Lung (tissue), 12 donors: Measurements from ENCODE around the gene ZSCAN20. TPM values are rescaled to one million over a fixed set of nuclear protein-coding genes. Genes with fewer than 3 reads are reported as not detected.

Experiments used
- ATAC-seq: fragments of 200-7000 bp; cut with Tn5 transposase; one replicate; pipeline ENCODE4 v1.9.1; 2020; ENCODE audit warnings: moderate number of reproducible peaks; ENCODE audit not compliant: insufficient read depth, low FRiP score
- DNase-seq, 3 donors: peaks; one replicate each; pipeline ENCODE4 v3.0.0-alpha.2; 2013 to 2017
- H3K27ac ChIP-seq, 2 donors: one replicate each; pipeline ENCODE4 v1.5.1; 2013; ENCODE audit warnings: mild to moderate bottlenecking in 2 of 2, moderate library complexity in 2 of 2, control low read depth in 1 of 2, inconsistent platforms in 1 of 2, low read depth in 1 of 2, low read length in 1 of 2
- H3K27me3 ChIP-seq, 3 donors: one replicate each; pipeline ENCODE4 v1.5.1; 2013; ENCODE audit warnings: low read length in 2 of 3; ENCODE audit not compliant: control insufficient read depth in 3 of 3, insufficient read depth in 3 of 3
- H3K36me3 ChIP-seq, 4 donors: one replicate each; pipeline ENCODE4 v1.5.1; 2013; ENCODE audit warnings: low read length in 4 of 4, mild to moderate bottlenecking in 1 of 4, moderate library complexity in 1 of 4; ENCODE audit not compliant: control insufficient read depth in 4 of 4, insufficient read depth in 4 of 4
- H3K4me1 ChIP-seq, 5 donors: one replicate each; pipeline ENCODE4 v1.5.1; 2013; ENCODE audit warnings: low read length in 5 of 5, mild to moderate bottlenecking in 2 of 5, moderate library complexity in 1 of 5; ENCODE audit not compliant: control insufficient read depth in 5 of 5, insufficient read depth in 5 of 5
- H3K4me3 ChIP-seq: one replicate; pipeline ENCODE4 v1.5.1; 2013; ENCODE audit warnings: mild to moderate bottlenecking, control low read depth, moderate library complexity
- H3K9ac ChIP-seq, 2 donors: one replicate each; pipeline ENCODE4 v1.5.1; 2013; ENCODE audit warnings: low read length in 2 of 2, control low read depth in 1 of 2; ENCODE audit not compliant: insufficient read depth in 1 of 2
- H3K9me3 ChIP-seq, 4 donors: one replicate each; pipeline ENCODE4 v1.5.1; 2013; ENCODE audit warnings: low read length in 3 of 4, mild to moderate bottlenecking in 1 of 4, moderate library complexity in 1 of 4; ENCODE audit not compliant: control insufficient read depth in 4 of 4, insufficient read depth in 3 of 4
- CTCF ChIP-seq: IDR thresholded peaks from 2 replicates; pipeline ENCODE4 v1.5.1; 2012; ENCODE audit warnings: mild to moderate bottlenecking; ENCODE audit errors: control extremely low read depth, extremely low read depth
- WGBS, 2 donors: extraction: QIAGEN DNeasy Blood & Tissue Kit; methylation state at CpG; one replicate each; pipeline ENCODE4 v1.1.7; 2013; 5-methylcytosine and 5-hydroxymethylcytosine counted together
- polyA plus RNA-seq, 2 donors: library from polyadenylated mRNA; stranded (reverse); fragments of 200-250 nt; gene quantifications; one replicate each; pipeline ENCODE4 v1.2.1, GENCODE V29; 2013
- total RNA-seq, 2 donors: library from RNA; depleted of rRNA in 1 of 2; stranded (reverse); fragments of >200 nt in 1 of 2; gene quantifications; one replicate each; pipeline ENCODE4 v1.2.1, GENCODE V29; 2014 to 2021
- donor health status: control.
- donor health status: control.
- donor health status: Bipolar disorder and iron deficiency.
- donor health status: healthy.
- donor health status: DM: yes; HTN: yes; CAD: no.

The ZSCAN20 gene
- total and polyA plus RNA-seq, 4 donors, result 0.67 to 5.7 (median 3.2) TPM

- Histone ChIP-seq H3K27ac (peak overlapping the region in 1 of 2 donors; percentile 59), H3K27me3 (no peaks in the 10 kb centered on the region), H3K9ac (no peak overlapping the region), H3K9me3 (peaks cover 0 to 1% (median 0%) of the 10 kb centered on the region in 4 donors), H3K36me3 (no peaks in the 10 kb centered on the region), H3K4me3 (no peak overlapping the region), H3K4me1 (peaks cover 0 to 12% (median 0%) of the 10 kb centered on the region in 5 donors)
- DNase-seq (no peak), ATAC-seq (no peak)
- 59 to 76% methylated on average over 3 of the region's 3 CpGs for WGBS, 2 donors
- TF ChIP-seq CTCF, result no peak
These were observed 12.3 kb upstream of the ZSCAN20 start for GRCh38 chr1:33460144-33460543.

DNA sequence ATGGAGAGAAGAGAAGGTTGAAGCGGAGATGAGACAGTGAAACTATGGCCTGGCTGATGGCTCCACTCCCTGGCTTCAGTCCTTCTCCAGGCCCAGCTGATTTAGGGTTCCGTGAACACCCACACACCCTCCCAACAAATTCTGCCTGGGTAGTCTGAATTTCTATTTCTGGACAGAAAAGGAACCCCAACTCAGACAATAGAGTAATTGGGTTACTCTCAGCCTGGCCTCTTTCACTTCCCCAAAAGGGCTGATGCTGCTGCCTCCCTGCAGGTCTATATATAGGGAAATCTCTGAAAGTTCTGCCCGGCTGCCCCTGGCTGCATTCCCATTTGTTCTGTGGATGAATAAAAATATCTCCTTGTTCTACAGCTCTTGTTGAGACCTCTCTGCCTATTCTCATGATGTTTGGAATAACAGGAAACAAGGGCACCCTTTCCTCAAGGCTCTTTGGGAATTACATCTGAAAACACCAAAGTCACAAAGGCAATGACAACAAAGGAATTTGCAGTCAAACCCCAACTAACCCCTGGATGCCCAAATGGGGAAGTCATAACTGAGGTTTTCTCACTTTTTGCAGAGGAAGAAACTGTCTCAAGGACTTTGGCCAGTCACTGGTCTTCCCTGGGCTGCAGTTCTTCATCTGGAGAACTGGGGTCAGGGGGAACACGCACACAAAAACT lies 11.4 kb upstream of the ZSCAN20 start:
- DNase-seq (no peak), ATAC-seq (no peak)
- no peaks in the 10 kb centered on the region for H3K36me3 ChIP-seq
- no peak overlapping the region for H3K4me3 ChIP-seq
- no peak overlapping the region for H3K9ac ChIP-seq
- H3K9me3 ChIP-seq, result peaks cover 0 to 1% (median 0%) of the 10 kb centered on the region in 4 donors
- TF ChIP-seq CTCF, result no peak
- H3K27ac ChIP-seq, result peak overlapping the region in 1 of 2 donors; percentile 59
- peaks cover 0 to 12% (median 2%) of the 10 kb centered on the region in 5 donors for H3K4me1 ChIP-seq
- no peaks in the 10 kb centered on the region for H3K27me3 ChIP-seq
- WGBS, 2 donors, result 40 to 62% methylated on average over 4 of the region's 4 CpGs

- WGBS, 2 donors, result 89 to 98% methylated on average over 8 of the region's 8 CpGs
- no peaks in the 10 kb centered on the region for H3K36me3 ChIP-seq
- H3K4me3 ChIP-seq, result no peak overlapping the region
- DNase-seq, result no peak
- ATAC-seq, result no peak
- H3K4me1 ChIP-seq, result peaks cover 0 to 12% (median 6%) of the 10 kb centered on the region in 5 donors
- no peak overlapping the region for H3K27ac ChIP-seq
- no peaks in the 10 kb centered on the region for H3K27me3 ChIP-seq
- no peak for TF ChIP-seq CTCF
- H3K9ac ChIP-seq, result no peak overlapping the region
- H3K9me3 ChIP-seq, result peaks cover 0 to 1% (median 0%) of the 10 kb centered on the region in 4 donors
These were observed 9.9 kb upstream of the ZSCAN20 start for GRCh38 chr1:33462405-33463164.
